HG03378 (cell line): Measurements from ENCODE around the gene IGFBPL1.

ENCODE experiments used
- ATAC-seq: cut with Tn5 transposase; IDR thresholded peaks from one replicate; pipeline ENCODE4 v1.9.1; 2021; ENCODE audit warnings: mild to moderate bottlenecking, moderate library complexity; ENCODE audit not compliant: unreplicated experiment

Gene IGFBPL1

DNA sequence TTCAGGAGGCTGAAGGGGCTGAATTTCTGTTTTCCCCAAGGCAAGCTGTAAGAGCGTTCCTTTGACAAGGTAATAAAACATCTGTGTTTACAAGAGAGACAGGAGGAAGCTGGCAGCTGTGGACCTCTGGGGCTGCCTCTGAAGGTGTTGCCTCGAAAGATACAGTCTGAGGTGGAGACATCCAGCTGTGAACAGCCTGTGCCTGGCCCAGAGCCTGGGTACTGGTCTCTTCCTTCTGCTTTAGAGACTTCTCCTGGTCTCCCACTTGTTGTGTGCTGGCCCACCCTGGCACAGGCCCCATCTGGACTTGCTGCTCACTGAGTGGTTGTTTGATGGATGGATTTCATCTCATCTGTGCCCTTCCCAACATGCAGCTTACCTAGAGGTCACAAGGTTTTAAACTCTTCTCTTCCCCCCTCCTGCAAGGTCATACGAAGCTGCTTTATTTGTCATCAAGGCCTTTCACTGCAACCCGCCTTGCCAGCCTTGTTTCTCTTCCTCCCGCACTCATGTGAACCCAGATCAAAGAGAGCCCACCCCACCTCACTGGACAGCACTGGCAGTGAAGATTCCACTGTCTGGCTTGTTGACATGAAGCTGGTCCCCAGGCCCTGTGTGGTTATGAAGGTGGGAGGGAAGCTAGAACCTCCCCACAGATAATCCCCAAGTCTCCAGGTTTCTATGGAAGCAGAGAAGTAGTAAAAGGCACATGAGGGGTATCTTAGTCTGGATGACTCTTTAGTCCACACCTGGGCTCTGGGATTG lies 66.7 kb downstream of the IGFBPL1 start:
- ATAC-seq = no peak

DNA sequence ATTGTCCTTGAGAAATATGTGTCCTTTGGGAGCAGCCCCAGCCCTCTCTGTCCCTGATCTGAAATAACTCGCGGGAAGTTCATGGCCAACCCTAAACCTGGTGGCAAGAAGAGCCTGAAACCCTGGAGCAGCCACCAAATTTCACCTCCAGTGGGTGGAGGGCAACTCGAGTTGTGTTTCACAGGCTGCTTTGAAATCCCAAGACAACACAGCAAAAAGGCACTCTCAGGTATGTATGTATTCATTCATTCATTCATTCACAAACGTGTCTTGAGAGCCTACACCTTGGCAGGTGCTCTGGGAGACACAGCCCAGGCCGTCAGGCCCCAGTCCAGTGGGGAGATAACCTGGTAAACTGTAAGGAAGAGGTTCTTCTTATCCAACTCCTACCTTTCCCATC lies 67.4 kb downstream of the IGFBPL1 start:
- ATAC-seq = no peak
